Measurements from ENCODE around the gene FARS2. TPM values are rescaled to one million over a fixed set of nuclear protein-coding genes. Genes with fewer than 3 reads are reported as not detected.
"Not testable (repeated sequence)": the region's sequence is repeated elsewhere in the genome, so short reads cannot be mapped to it uniquely, and the experiment has no call there.

FARS2 gene
- total RNA-seq, 4 donors from 2014 or later = 2.6 to 21.9 (median 15.0) TPM

DNA sequence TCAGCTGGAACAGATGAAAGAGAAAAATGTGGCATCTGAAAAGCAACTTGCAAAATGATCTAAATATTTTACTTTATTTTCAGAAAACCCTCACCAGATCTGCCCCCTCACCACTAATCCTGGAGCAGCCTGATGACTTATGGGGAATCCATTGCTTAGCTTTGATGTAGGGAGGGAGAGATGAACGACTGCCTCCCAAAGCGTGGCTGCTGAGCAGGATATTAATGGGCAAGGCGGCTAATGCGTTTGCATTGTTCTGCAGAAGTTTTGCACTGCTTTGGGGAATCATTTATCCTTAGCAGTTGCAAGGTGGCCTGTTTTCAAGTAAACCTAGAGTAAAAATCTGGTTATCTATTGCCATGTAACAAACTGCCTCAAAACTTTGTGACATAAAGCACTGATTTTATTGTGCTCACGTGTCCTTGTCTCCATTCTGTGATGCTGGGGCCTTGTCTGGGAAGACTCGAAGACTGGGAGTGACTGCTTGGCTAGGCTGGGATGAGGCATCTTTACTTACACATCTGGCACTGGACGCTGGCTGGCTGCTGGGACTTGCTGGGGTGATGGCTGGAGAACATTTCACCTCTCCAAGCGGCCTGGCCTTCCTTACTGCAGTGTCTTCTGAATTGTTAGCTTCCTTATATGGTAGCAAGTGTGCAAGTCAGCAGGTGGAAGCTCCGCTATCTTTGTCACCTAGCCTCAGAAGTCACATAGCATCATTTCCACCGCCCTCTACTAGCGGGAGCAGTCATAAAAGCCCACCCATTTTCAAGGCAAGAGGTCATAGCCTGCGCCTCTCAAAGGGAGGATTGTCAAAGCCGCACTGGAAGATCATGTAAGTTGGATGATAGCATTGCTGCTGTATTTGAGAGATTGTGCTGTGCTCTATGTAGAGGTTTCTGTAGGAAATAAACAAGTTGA, 432.2 kb downstream of the FARS2 start:
- no peak for DNase-seq
- Histone ChIP-seq H3K4me3 (no peak overlapping the region), H3K36me3 (no peaks in the 10 kb centered on the region), H3K27ac (no peak overlapping the region), H3K4me1 (peaks cover 0 to 7% (median 3%) of the 10 kb centered on the region in 4 donors), H3K9me3 (no peaks in the 10 kb centered on the region), H3K27me3 (no peaks in the 10 kb centered on the region)
- intact Hi-C loops (cut with DNase I; ENCODE audit: low total_unique reads) (no loop called here), in situ Hi-C loops (cut with MboI; ENCODE audit: low pct_ligation_motif_present in 1 of 4, low pct_unique_long_range_greater_than_20kb in 1 of 4, low sequenced_read_pairs in 3 of 4) (no loop called here)
- no peak for TF ChIP-seq POLR2A (IDR thresholded peaks at IDR 0.05)
- no peak for TF ChIP-seq POLR2AphosphoS5 (IDR thresholded peaks at IDR 0.05)
- no peak for TF ChIP-seq EP300 (IDR thresholded peaks at IDR 0.05; ENCODE audit: low read depth)
- TF ChIP-seq, protein P1, sequence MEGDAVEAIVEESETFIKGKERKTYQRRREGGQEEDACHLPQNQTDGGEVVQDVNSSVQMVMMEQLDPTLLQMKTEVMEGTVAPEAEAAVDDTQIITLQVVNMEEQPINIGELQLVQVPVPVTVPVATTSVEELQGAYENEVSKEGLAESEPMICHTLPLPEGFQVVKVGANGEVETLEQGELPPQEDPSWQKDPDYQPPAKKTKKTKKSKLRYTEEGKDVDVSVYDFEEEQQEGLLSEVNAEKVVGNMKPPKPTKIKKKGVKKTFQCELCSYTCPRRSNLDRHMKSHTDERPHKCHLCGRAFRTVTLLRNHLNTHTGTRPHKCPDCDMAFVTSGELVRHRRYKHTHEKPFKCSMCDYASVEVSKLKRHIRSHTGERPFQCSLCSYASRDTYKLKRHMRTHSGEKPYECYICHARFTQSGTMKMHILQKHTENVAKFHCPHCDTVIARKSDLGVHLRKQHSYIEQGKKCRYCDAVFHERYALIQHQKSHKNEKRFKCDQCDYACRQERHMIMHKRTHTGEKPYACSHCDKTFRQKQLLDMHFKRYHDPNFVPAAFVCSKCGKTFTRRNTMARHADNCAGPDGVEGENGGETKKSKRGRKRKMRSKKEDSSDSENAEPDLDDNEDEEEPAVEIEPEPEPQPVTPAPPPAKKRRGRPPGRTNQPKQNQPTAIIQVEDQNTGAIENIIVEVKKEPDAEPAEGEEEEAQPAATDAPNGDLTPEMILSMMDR (IDR thresholded peaks at IDR 0.05) = no peak
- WGBS, 2 donors (ENCODE audit: low coverage in 1 of 2) = 93 to 98% methylated on average over 6 to 13 of the region's 13 CpGs

DNA sequence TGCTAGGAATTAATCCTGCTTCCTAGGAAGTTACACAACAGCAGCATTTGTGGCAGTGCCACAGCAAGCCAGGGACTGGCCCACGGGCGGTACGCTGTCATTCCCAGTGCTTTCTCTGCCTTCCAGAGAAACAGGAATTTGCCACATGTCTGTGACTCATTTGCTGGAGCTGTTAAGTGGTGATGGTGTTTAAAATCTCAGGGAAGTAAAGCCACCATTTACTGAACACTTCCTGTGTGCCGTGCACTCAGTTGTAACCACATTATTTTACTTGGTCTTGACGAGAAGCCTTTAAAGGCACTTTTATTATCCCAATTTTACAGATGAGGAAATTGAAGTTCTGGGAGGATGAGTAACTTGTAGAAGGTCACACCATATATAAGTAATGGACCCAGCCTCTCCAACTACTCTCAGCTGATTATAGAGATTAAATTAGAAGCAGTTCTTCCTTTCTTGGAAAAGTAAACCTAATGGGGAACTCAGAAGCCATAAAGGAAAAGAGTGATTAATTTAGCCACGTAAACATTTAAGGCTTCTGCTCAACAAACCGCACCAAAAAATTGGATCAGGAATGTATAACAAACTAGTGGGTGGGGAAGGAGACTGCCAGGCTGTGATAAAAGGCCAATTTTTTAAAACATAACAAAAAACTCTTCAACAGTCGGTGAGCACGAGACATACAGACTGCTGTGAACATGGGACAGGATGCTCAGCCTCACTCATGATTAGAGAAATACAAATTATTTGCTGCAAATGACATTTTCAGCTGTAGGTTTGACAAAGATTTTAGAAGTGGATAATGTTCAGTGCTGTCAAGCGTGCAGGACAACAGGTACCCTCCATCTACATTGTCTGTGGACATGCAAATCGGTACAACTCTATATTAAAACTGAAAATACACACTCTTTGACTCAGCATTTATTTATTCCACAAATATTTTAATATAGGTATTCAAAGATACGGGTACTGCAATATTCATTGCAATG, 434.2 kb downstream of the FARS2 start:
- peak; percentile 19 for DNase-seq
- TF ChIP-seq POLR2A (IDR thresholded peaks at IDR 0.05) = no peak
- no peak for TF ChIP-seq POLR2AphosphoS5 (IDR thresholded peaks at IDR 0.05)
- TF ChIP-seq, protein P1 (IDR thresholded peaks at IDR 0.05) = no peak
- no peak for TF ChIP-seq EP300 (IDR thresholded peaks at IDR 0.05; ENCODE audit: low read depth)
- Histone ChIP-seq H3K27me3 (no peaks in the 10 kb centered on the region), H3K4me3 (no peak overlapping the region), H3K9me3 (no peaks in the 10 kb centered on the region), H3K4me1 (peaks cover 0 to 7% (median 3%) of the 10 kb centered on the region in 4 donors), H3K27ac (peak overlapping the region in 2 of 4 donors; percentile 5 to 23), H3K36me3 (no peaks in the 10 kb centered on the region)
- in situ Hi-C loops (cut with MboI; ENCODE audit: low pct_ligation_motif_present in 1 of 4, low pct_unique_long_range_greater_than_20kb in 1 of 4, low sequenced_read_pairs in 3 of 4) (no loop called here), intact Hi-C loops (cut with DNase I; ENCODE audit: low total_unique reads) (no loop called here)
- 56% methylated on average over 8 to 12 of the region's 12 CpGs for WGBS, 2 donors (ENCODE audit: low coverage in 1 of 2)

DNA sequence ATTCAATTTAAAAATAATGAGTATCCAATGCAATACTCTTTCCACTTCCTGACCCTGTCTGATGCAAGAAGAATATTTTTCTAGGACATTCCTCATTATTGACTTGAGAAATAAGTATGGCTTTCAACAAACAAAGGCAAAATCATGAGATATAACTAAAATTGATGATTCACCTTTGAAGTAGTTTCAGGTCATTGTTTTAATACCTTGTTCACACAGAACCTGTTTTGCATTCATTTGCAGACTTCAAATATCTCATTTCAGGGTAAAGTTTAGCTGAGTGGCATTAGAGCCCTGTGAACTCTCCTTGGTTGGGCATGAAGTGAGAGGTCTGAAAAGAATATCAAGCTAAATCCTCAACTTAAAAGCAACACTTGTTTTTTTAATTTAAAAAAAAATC, 436.2 kb downstream of the FARS2 start:
- no peaks in the 10 kb centered on the region for H3K27me3 ChIP-seq
- DNase-seq = no peak
- H3K4me1 ChIP-seq = peaks cover 0 to 7% (median 3%) of the 10 kb centered on the region in 4 donors
- in situ Hi-C loops (cut with MboI; ENCODE audit: low pct_ligation_motif_present in 1 of 4, low pct_unique_long_range_greater_than_20kb in 1 of 4, low sequenced_read_pairs in 3 of 4) = no loop called here
- TF ChIP-seq, protein P1 (IDR thresholded peaks at IDR 0.05) = no peak
- no peak for TF ChIP-seq POLR2AphosphoS5 (IDR thresholded peaks at IDR 0.05)
- no peak for TF ChIP-seq POLR2A (IDR thresholded peaks at IDR 0.05)
- intact Hi-C loops (cut with DNase I; ENCODE audit: low total_unique reads) = no loop called here
- H3K36me3 ChIP-seq = no peaks in the 10 kb centered on the region
- no peak overlapping the region for H3K27ac ChIP-seq
- H3K9me3 ChIP-seq = no peaks in the 10 kb centered on the region
- H3K4me3 ChIP-seq = no peak overlapping the region

DNA sequence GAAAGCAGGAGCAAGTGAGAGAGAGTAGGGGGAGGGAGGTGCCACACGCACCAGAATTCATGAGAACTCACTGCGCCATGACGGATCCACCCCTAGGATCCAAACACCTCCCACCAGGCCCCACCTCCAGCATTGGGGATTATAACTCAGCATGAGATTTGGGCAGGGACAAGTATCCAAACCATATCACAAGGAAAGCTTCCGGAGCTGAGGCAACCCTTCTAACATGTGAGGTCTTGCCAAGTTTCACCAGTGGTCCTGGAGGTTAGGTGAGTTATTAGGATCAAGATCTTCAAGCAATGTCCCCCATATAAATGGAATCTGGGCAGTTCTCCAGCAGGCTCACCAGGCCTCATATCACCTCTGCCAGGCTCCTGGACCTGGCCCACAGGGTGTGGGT, 437.0 kb downstream of the FARS2 start:
- TF ChIP-seq EP300 (IDR thresholded peaks at IDR 0.05; ENCODE audit: low read depth) = no peak
- TF ChIP-seq, protein P1 (IDR thresholded peaks at IDR 0.05) = no peak
- TF ChIP-seq POLR2A (IDR thresholded peaks at IDR 0.05) = no peak
- no peak for TF ChIP-seq POLR2AphosphoS5 (IDR thresholded peaks at IDR 0.05)

DNA sequence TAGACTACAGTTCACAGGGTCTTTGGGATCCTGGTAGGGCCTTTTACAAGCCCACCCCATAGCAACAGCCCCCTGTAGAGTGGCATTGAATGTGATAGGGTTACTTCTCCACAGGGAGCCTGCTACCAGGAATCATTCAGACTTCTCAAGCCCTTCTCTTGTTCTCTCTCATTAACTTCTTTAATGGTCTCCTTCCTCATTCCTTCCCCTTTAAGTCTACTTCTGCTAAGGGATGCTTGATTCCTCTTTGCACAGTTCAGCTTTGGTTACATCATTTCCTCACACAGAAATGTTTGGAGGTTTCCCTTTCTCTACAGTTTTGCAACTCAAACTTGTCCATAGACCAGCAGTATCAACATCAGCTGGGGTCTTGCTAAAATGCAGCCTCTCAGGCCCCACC, 437.8 kb downstream of the FARS2 start:
- H3K9me3 ChIP-seq; DNase-seq; intact Hi-C loops (cut with DNase I; ENCODE audit: low total_unique reads); in situ Hi-C loops (cut with MboI; ENCODE audit: low pct_ligation_motif_present in 1 of 4, low pct_unique_long_range_greater_than_20kb in 1 of 4, low sequenced_read_pairs in 3 of 4); H3K27ac ChIP-seq; H3K36me3 ChIP-seq; H3K4me3 ChIP-seq; H3K27me3 ChIP-seq; H3K4me1 ChIP-seq: not testable (repeated sequence)

More for the DNA sequence above, 437.0 kb downstream of the FARS2 start:
- H3K27ac ChIP-seq = no peak overlapping the region
- H3K4me3 ChIP-seq = no peak overlapping the region
- H3K36me3 ChIP-seq = no peaks in the 10 kb centered on the region
- peaks cover 0 to 7% (median 3%) of the 10 kb centered on the region in 4 donors for H3K4me1 ChIP-seq
- no peak for DNase-seq
- in situ Hi-C loops (cut with MboI; ENCODE audit: low pct_ligation_motif_present in 1 of 4, low pct_unique_long_range_greater_than_20kb in 1 of 4, low sequenced_read_pairs in 3 of 4) = no loop called here
- H3K27me3 ChIP-seq = no peaks in the 10 kb centered on the region
- H3K9me3 ChIP-seq = no peaks in the 10 kb centered on the region
- 92 to 100% methylated on average over 4 of the region's 4 CpGs for WGBS, 2 donors (ENCODE audit: low coverage in 1 of 2)
- intact Hi-C loops (cut with DNase I; ENCODE audit: low total_unique reads) = no loop called here

All from transverse colon (tissue), 4 donors.